H9 (cell line): ENCODE results near the gene TNPO1. TPM values are rescaled to one million over a fixed set of nuclear protein-coding genes. Genes with fewer than 3 reads are reported as not detected.

Experiments used
- DNase-seq: peaks from one replicate; pipeline ENCODE4 v3.0.0-alpha.2; 2017
- H2AFZ ChIP-seq: one replicate; pipeline ENCODE4 v1.6.1; 2013; ENCODE audit warnings: mild to moderate bottlenecking, low read length, control low read depth, moderate library complexity
- H2AK5ac ChIP-seq: 2 replicates; pipeline ENCODE4 v1.6.1; 2013; ENCODE audit warnings: low read length, control low read depth, mixed read lengths; ENCODE audit not compliant: insufficient read length
- H2BK120ac ChIP-seq: one replicate; pipeline ENCODE4 v1.6.1; 2013; ENCODE audit warnings: low read depth, mild to moderate bottlenecking, low read length, control low read depth, inconsistent platforms; ENCODE audit not compliant: poor library complexity, severe bottlenecking
- H2BK12ac ChIP-seq: 2 replicates; pipeline ENCODE4 v1.6.1; 2013; ENCODE audit warnings: low read length, control low read depth, mixed read lengths, low read depth; ENCODE audit not compliant: insufficient read length
- H2BK15ac ChIP-seq: 2 replicates; pipeline ENCODE4 v1.6.1; 2013; ENCODE audit warnings: low read depth, low read length, control low read depth
- H2BK20ac ChIP-seq: one replicate; pipeline ENCODE4 v1.6.1; 2013; ENCODE audit warnings: low read depth, mild to moderate bottlenecking, low read length, control low read depth, inconsistent platforms; ENCODE audit not compliant: poor library complexity, severe bottlenecking
- H2BK5ac ChIP-seq: 2 replicates; pipeline ENCODE4 v1.6.1; 2013; ENCODE audit warnings: low read length, control low read depth, mixed read lengths; ENCODE audit not compliant: insufficient read length
- H3K14ac ChIP-seq: 2 replicates; pipeline ENCODE4 v1.6.1; 2013; ENCODE audit warnings: low read length, control low read depth; ENCODE audit not compliant: insufficient read depth
- H3K18ac ChIP-seq: 2 replicates; pipeline ENCODE4 v1.6.1; 2013; ENCODE audit warnings: low read depth, mild to moderate bottlenecking, mixed read lengths, low read length, control low read depth; ENCODE audit not compliant: insufficient read length
- H3K23ac ChIP-seq: 2 replicates; pipeline ENCODE4 v1.6.1; 2013; ENCODE audit warnings: low read length, control low read depth, mixed read lengths, low read depth; ENCODE audit not compliant: insufficient read length
- H3K23me2 ChIP-seq: 2 replicates; pipeline ENCODE4 v1.6.1; 2013; ENCODE audit warnings: low read depth, mild to moderate bottlenecking, mixed read lengths, low read length, control low read depth; ENCODE audit not compliant: insufficient read length, poor library complexity, severe bottlenecking
- H3K27ac ChIP-seq: 2 replicates; pipeline ENCODE4 v1.5.1; 2013; ENCODE audit warnings: low read length, control low read depth, mixed read lengths, low read depth; ENCODE audit not compliant: insufficient read length
- H3K27me3 ChIP-seq: 2 replicates; pipeline ENCODE4 v1.6.1; 2013; ENCODE audit warnings: low read length, control low read depth, inconsistent platforms; ENCODE audit not compliant: insufficient read depth
- H3K4ac ChIP-seq: 2 replicates; pipeline ENCODE4 v1.6.1; 2013; ENCODE audit warnings: low read depth, mild to moderate bottlenecking, control low read depth, inconsistent platforms, low read length, moderate library complexity
- H3K4me1 ChIP-seq: 2 replicates; pipeline ENCODE4 v1.6.1; 2013; ENCODE audit warnings: low read length, control low read depth, inconsistent platforms; ENCODE audit not compliant: insufficient read depth
- H3K4me2 ChIP-seq: 2 replicates; pipeline ENCODE4 v1.6.1; 2013; ENCODE audit warnings: low read length, control low read depth, mixed read lengths; ENCODE audit not compliant: insufficient read length, insufficient read depth
- H3K56ac ChIP-seq: 2 replicates; pipeline ENCODE4 v1.6.1; 2013; ENCODE audit warnings: low read depth, mild to moderate bottlenecking, mixed read lengths, low read length, control low read depth; ENCODE audit not compliant: insufficient read length
- H3K79me1 ChIP-seq: 2 replicates; pipeline ENCODE4 v1.6.1; 2013; ENCODE audit warnings: low read depth, mild to moderate bottlenecking, moderate library complexity, low read length, control low read depth, inconsistent platforms; ENCODE audit not compliant: insufficient read depth, poor library complexity, severe bottlenecking
- H3K79me2 ChIP-seq: 2 replicates; pipeline ENCODE4 v1.6.1; 2013; ENCODE audit warnings: low read length, control low read depth, inconsistent platforms; ENCODE audit not compliant: insufficient read depth
- H3K9ac ChIP-seq: 2 replicates; pipeline ENCODE4 v1.6.1; 2013; ENCODE audit warnings: low read length, control low read depth, mixed read lengths; ENCODE audit not compliant: insufficient read length; ENCODE audit errors: extremely low read depth
- H3K9me3 ChIP-seq: one replicate; pipeline ENCODE4 v1.6.1; 2013; ENCODE audit warnings: low read depth, low read length, inconsistent platforms; ENCODE audit not compliant: control insufficient read depth
- H3T11ph ChIP-seq: one replicate; pipeline ENCODE4 v1.6.1; 2013; ENCODE audit warnings: mild to moderate bottlenecking, low read length, control low read depth, inconsistent platforms
- H4K20me1 ChIP-seq: one replicate; pipeline ENCODE4 v1.6.1; 2013; ENCODE audit not compliant: control insufficient read depth, insufficient read length, insufficient read depth
- H4K5ac ChIP-seq: 2 replicates; pipeline ENCODE4 v1.6.1; 2013; ENCODE audit warnings: low read depth, mild to moderate bottlenecking, mixed read lengths, low read length, control low read depth; ENCODE audit not compliant: insufficient read length
- H4K8ac ChIP-seq: replicated peaks from 2 replicates; pipeline ENCODE4 v1.6.1; 2013; ENCODE audit warnings: low read length, control low read depth, mixed read lengths, low read depth; ENCODE audit not compliant: insufficient read length
- H4K91ac ChIP-seq: 2 replicates; pipeline ENCODE4 v1.6.1; 2013; ENCODE audit warnings: low read depth, mild to moderate bottlenecking, moderate library complexity, mixed read lengths, low read length, control low read depth; ENCODE audit not compliant: insufficient read length
- H3K27ac Mint-ChIP-seq, 3 experiments: 2 replicates in 2 of 3; 3 replicates in 1 of 3; pipeline ENCODE4 v1.8.0; 2020 to 2021; ENCODE audit warnings: mixed read lengths in 3 of 3, mild to moderate bottlenecking in 1 of 3, moderate library complexity in 1 of 3
- H3K27me3 Mint-ChIP-seq: 2 replicates; pipeline ENCODE4 v1.8.0; 2021; ENCODE audit warnings: low read depth, mild to moderate bottlenecking, moderate library complexity, mixed read lengths
- H3K36me3 Mint-ChIP-seq, 3 experiments: 2 replicates in 2 of 3; 3 replicates in 1 of 3; pipeline ENCODE4 v1.8.0; 2020 to 2021; ENCODE audit warnings: low read depth in 3 of 3, mixed read lengths in 3 of 3; ENCODE audit not compliant: insufficient read depth in 1 of 3
- H3K4me1 Mint-ChIP-seq, 2 experiments: 2 replicates each; pipeline ENCODE4 v1.8.0; 2020; ENCODE audit warnings: mixed read lengths in 2 of 2
- H3K4me3 Mint-ChIP-seq, 2 experiments: 2 replicates in 1 of 2; 3 replicates in 1 of 2; pipeline ENCODE4 v1.8.0; 2020 to 2021; ENCODE audit warnings: mild to moderate bottlenecking in 2 of 2, mixed read lengths in 2 of 2, moderate library complexity in 1 of 2
- H3K9me3 Mint-ChIP-seq, 2 experiments: 2 replicates in 1 of 2; 3 replicates in 1 of 2; pipeline ENCODE4 v1.8.0; 2020; ENCODE audit warnings: mild to moderate bottlenecking in 2 of 2, mixed read lengths in 2 of 2, moderate library complexity in 1 of 2
- total RNA-seq: library from RNA; stranded (reverse); gene quantifications from 2 replicates; pipeline ENCODE4 v1.2.1, GENCODE V29; 2021
- TF ChIP-seq, protein P1 (sequence below): fragments of 200-600 bp; sonication (generic); conservative IDR thresholded peaks from 3 replicates; pipeline ENCODE4 v1.8.0; 2021; ENCODE audit warnings: antibody characterized with exemption, mild to moderate bottlenecking

The TNPO1 gene
- total RNA-seq, 1 experiment from 2014 or later, result 164 TPM

DNA sequence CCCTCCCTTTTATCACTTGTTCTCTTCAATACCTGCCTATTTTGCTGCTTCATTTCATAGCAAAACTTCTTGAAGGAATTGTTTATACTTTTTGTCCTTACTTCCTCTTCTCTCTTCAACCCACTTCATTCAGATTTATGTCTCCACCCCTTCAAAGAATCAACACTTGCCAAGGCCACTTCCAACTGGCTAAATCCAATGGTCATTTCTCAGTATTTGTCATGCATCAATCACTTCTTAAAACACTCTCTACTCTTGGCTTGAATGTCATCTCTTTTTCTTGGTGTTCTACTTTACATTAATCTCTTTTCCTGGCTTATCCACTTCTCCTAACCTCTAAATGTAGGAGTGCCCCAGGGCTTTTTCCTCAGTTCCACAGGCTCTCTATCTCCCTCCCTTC, 131.0 kb downstream of the TNPO1 start:
- no peaks in the 10 kb centered on the region for H3K23me2 ChIP-seq
- H4K5ac ChIP-seq, result no peak overlapping the region
- no peak overlapping the region for H3K4me2 ChIP-seq
- H3K79me2 ChIP-seq, result no peaks in the 10 kb centered on the region
- H2AFZ ChIP-seq, result no peak overlapping the region
- no peak overlapping the region for H2AK5ac ChIP-seq
- H3K4me3 Mint-ChIP-seq, result no peak overlapping the region
- H3T11ph ChIP-seq, result no peak overlapping the region
- H3K14ac ChIP-seq, result no peak overlapping the region
- H4K20me1 ChIP-seq, result no peaks in the 10 kb centered on the region
- no peak overlapping the region for H2BK20ac ChIP-seq
- H4K91ac ChIP-seq, result no peak overlapping the region
- no peak overlapping the region for H3K23ac ChIP-seq
- no peak overlapping the region for H4K8ac ChIP-seq
- TF ChIP-seq, protein P1, sequence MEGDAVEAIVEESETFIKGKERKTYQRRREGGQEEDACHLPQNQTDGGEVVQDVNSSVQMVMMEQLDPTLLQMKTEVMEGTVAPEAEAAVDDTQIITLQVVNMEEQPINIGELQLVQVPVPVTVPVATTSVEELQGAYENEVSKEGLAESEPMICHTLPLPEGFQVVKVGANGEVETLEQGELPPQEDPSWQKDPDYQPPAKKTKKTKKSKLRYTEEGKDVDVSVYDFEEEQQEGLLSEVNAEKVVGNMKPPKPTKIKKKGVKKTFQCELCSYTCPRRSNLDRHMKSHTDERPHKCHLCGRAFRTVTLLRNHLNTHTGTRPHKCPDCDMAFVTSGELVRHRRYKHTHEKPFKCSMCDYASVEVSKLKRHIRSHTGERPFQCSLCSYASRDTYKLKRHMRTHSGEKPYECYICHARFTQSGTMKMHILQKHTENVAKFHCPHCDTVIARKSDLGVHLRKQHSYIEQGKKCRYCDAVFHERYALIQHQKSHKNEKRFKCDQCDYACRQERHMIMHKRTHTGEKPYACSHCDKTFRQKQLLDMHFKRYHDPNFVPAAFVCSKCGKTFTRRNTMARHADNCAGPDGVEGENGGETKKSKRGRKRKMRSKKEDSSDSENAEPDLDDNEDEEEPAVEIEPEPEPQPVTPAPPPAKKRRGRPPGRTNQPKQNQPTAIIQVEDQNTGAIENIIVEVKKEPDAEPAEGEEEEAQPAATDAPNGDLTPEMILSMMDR, result no peak
- H3K56ac ChIP-seq, result no peak overlapping the region
- no peak overlapping the region for H3K9ac ChIP-seq
- H2BK12ac ChIP-seq, result no peak overlapping the region
- H3K27me3 ChIP-seq, result no peaks in the 10 kb centered on the region
- H3K18ac ChIP-seq, result no peak overlapping the region
- no peak overlapping the region for H2BK15ac ChIP-seq
- no peaks in the 10 kb centered on the region for H3K79me1 ChIP-seq
- H3K27me3 Mint-ChIP-seq, result no peaks in the 10 kb centered on the region
- H2BK5ac ChIP-seq, result no peak overlapping the region
- H2BK120ac ChIP-seq, result no peak overlapping the region
- no peaks in the 10 kb centered on the region for H3K9me3 Mint-ChIP-seq
- no peak overlapping the region for H3K27ac Mint-ChIP-seq
- no peak overlapping the region for H3K4ac ChIP-seq
- no peak overlapping the region for H3K27ac ChIP-seq
- DNase-seq, result no peak
- H3K36me3 Mint-ChIP-seq, result no peaks in the 10 kb centered on the region
- no peaks in the 10 kb centered on the region for H3K4me1 Mint-ChIP-seq
- no peaks in the 10 kb centered on the region for H3K4me1 ChIP-seq
- H3K9me3 ChIP-seq, result no peaks in the 10 kb centered on the region
